Stimulated activated naive B cell treated with anti-CD40 and anti-IgM and Interleukin-4, amounts not matched to agents 10 μg/mL and 1 μg/mL and 100 μg/mL, for 72 hours (primary cell): ENCODE results near the gene DUS1L.
A peak's percentile ranks its signal among the peaks of the same experiment; 100 is the strongest.

ENCODE experiments used
- ATAC-seq, 2 donors: fragments of 150-1000 bp; cut with Tn5 transposase; replicated peaks; 2 replicates each; pipeline ENCODE4 v1.10.0; 2021; ENCODE audit warnings: moderate library complexity in 1 of 2
- DNase-seq: peaks from one replicate; pipeline ENCODE4 v3.0.0; 2021
- H3K27ac Mint-ChIP-seq: one replicate; pipeline ENCODE4 v1.8.0; 2022; ENCODE audit warnings: mild to moderate bottlenecking, mixed read lengths
- H3K27me3 Mint-ChIP-seq, 2 donors: one replicate each; pipeline ENCODE4 v1.8.0; 2022; ENCODE audit warnings: mixed read lengths in 2 of 2
- H3K36me3 Mint-ChIP-seq, 2 donors: one replicate each; pipeline ENCODE4 v1.8.0; 2022; ENCODE audit warnings: mixed read lengths in 2 of 2, mild to moderate bottlenecking in 1 of 2
- H3K4me1 Mint-ChIP-seq, 2 donors: one replicate each; pipeline ENCODE4 v1.8.0; 2022; ENCODE audit warnings: mixed read lengths in 2 of 2, mild to moderate bottlenecking in 1 of 2
- H3K4me3 Mint-ChIP-seq, 2 donors: one replicate each; pipeline ENCODE4 v1.8.0; 2022; ENCODE audit warnings: mild to moderate bottlenecking in 2 of 2, mixed read lengths in 2 of 2, moderate library complexity in 1 of 2
- H3K9me3 Mint-ChIP-seq, 2 donors: one replicate each; pipeline ENCODE4 v1.8.0; 2022; ENCODE audit warnings: mixed read lengths in 2 of 2, mild to moderate bottlenecking in 1 of 2

Gene DUS1L

GRCh38 chr17:82105882-82106687, 40.5 kb upstream of the DUS1L start:
- peaks cover 8% of the 10 kb centered on the region in 2 donors for H3K36me3 Mint-ChIP-seq
- H3K4me1 Mint-ChIP-seq: peaks cover 22 to 47% of the 10 kb centered on the region in 2 donors
- H3K4me3 Mint-ChIP-seq: peak overlapping the region; percentile 93 to 97
- ATAC-seq (peak; percentile 95 to 96), DNase-seq (peak; percentile 65)
- no peaks in the 10 kb centered on the region for H3K27me3 Mint-ChIP-seq
- peak overlapping the region; percentile 98 for H3K27ac Mint-ChIP-seq
- no peaks in the 10 kb centered on the region for H3K9me3 Mint-ChIP-seq

GRCh38 chr17:82105417-82105881, 39.8 kb upstream of the DUS1L start:
- Mint-ChIP-seq H3K27ac (peak overlapping the region; percentile 98), H3K27me3 (no peaks in the 10 kb centered on the region), H3K36me3 (peaks cover 9 to 10% of the 10 kb centered on the region in 2 donors), H3K4me3 (peak overlapping the region; percentile 93 to 97), H3K4me1 (peaks cover 22 to 53% of the 10 kb centered on the region in 2 donors), H3K9me3 (no peaks in the 10 kb centered on the region)
- ATAC-seq (no peak), DNase-seq (no peak)

DNA sequence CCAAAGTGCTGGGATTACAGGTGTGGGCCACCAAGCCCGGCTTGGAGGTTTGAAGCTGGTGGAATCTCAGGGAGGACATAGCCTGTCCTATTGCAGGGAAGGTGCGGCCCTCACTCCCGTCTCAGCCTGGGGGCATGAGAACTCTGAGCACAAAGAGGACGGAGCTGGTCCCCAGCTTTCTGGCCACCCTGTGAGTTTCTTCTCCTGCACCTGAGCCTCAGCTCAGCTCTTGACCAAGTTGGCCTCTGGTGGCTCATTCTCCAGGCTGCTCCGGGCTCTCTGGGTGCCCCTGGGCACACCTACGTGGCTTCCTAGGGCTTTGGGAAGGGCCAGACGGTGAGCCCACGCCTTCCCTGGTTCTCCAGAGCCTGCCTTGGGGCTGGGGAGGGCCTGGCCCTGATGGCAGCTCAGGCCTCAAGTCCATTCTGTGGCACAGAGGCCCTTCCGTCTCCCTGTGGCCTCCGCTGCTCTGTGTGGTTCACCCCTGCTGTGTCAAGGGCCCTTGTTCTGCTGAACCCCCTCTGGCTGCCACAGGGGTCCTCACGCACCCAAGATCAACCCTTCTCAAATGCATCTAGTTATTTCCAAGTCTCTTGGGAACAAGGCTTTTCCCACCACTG, 39.3 kb upstream of the DUS1L start:
- ATAC-seq (no peak), DNase-seq (no peak)
- H3K27ac Mint-ChIP-seq: peak overlapping the region; percentile 98
- H3K9me3 Mint-ChIP-seq: no peaks in the 10 kb centered on the region
- H3K4me3 Mint-ChIP-seq: peak overlapping the region; percentile 93 to 97
- no peaks in the 10 kb centered on the region for H3K27me3 Mint-ChIP-seq
- H3K4me1 Mint-ChIP-seq: peaks cover 25 to 59% of the 10 kb centered on the region in 2 donors
- peaks cover 9 to 10% of the 10 kb centered on the region in 2 donors for H3K36me3 Mint-ChIP-seq

DNA sequence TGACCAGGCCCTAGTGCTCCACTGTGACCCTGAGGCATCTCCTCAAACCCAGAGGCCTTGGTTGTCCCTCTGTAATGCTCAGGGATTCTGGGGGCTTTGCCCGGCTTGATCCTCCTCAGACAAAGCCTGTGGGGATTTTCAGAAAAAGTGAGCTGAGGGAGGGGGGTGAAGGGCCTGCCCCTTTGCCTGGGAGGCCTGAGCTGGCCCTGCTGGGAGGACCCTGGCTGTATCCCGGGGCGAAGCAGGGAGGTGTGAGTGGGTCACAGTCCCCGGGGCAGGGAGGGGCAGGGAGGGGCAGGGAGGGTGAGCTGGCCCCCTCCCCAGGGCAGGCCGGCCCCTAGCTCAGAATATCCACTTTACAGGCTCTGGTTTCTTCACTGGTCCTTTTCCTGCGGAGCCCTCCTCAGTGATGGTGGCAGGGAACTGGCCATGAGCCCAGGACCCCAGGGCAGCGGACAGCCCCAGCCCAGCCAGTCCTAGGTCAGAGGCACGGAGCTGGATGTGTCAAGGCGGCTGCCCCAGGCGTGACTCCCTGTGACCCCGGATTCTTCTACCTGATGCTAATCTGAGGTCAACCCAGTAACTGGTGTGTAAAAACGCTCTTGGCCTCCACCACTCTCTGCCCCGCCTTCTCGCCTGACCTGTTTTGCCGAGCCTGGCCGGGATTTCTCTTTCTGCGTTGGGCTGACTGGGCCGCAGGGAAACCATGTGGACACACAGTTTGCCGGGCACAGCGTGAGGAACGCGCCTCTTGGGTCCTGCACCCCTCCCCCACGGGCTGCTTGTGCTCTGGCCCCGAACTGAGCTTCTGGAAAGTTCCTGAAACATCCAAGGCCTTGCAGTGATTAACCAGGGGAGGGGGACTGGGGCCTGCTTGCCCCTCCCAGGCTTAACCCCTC, 38.2 kb upstream of the DUS1L start:
- peaks cover 25 to 67% of the 10 kb centered on the region in 2 donors for H3K4me1 Mint-ChIP-seq
- peak overlapping the region; percentile 33 for H3K27ac Mint-ChIP-seq
- no peak overlapping the region for H3K4me3 Mint-ChIP-seq
- DNase-seq (no peak), ATAC-seq (no peak)
- no peaks in the 10 kb centered on the region for H3K9me3 Mint-ChIP-seq
- H3K36me3 Mint-ChIP-seq: peaks cover 9 to 10% of the 10 kb centered on the region in 2 donors
- H3K27me3 Mint-ChIP-seq: no peaks in the 10 kb centered on the region

GRCh38 chr17:82101767-82102679, 36.4 kb upstream of the DUS1L start:
- peaks cover 9 to 11% of the 10 kb centered on the region in 2 donors for H3K36me3 Mint-ChIP-seq
- peaks cover 20 to 62% of the 10 kb centered on the region in 2 donors for H3K4me1 Mint-ChIP-seq
- DNase-seq: peak; percentile 1
- ATAC-seq: no peak
- no peaks in the 10 kb centered on the region for H3K9me3 Mint-ChIP-seq
- no peak overlapping the region for H3K27ac Mint-ChIP-seq
- H3K27me3 Mint-ChIP-seq: no peaks in the 10 kb centered on the region
- no peak overlapping the region for H3K4me3 Mint-ChIP-seq

GRCh38 chr17:82101301-82101715, 35.7 kb upstream of the DUS1L start:
- DNase-seq: no peak
- no peak for ATAC-seq
- Mint-ChIP-seq H3K4me3 (no peak overlapping the region), H3K4me1 (peaks cover 16 to 62% of the 10 kb centered on the region in 2 donors), H3K36me3 (peaks cover 13 to 17% of the 10 kb centered on the region in 2 donors), H3K27ac (peak overlapping the region; percentile 67), H3K27me3 (no peaks in the 10 kb centered on the region), H3K9me3 (no peaks in the 10 kb centered on the region)

DNA sequence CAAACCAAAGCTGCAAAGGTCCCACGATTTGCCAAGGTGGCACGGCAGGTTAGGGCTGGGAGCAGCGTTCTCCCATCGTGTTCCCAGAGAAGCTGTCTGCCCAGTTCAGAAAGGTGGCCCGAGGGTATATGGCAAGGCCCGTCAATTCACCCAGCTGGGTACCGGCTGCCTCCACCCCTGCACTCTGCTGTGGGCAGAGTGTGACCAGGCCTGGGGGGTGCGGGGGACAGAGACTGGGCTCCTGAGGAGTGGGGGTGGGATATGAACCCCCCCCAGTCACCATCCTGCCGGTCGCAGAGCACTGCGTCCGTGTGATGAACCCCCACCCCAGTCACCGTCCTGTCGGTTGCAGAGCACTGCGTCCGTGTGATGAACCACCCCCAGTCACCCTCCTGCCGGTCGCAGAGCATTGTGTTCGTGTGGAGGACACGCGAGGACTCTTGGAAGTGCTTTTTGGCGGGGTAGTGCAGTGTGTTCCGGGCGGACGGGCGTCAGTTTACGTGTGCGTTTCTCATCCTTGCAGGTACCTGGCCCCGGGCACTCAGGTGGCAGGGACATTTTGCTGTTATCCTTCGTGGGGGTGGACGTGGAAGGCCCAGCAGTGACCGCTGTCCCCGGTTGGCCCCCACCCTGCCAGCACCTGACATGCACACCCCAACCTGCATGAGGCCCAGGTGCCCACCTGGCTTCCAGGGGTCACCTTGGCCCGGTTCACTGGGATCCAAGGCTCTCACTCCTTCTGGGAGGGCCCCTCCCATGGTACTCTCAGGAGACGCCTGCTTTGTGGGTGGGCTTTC, 35.1 kb upstream of the DUS1L start:
- Mint-ChIP-seq H3K9me3 (no peaks in the 10 kb centered on the region), H3K4me1 (peaks cover 15 to 62% of the 10 kb centered on the region in 2 donors), H3K27me3 (no peaks in the 10 kb centered on the region), H3K4me3 (peak overlapping the region; percentile 90 to 94), H3K27ac (peak overlapping the region; percentile 67), H3K36me3 (peaks cover 19 to 22% of the 10 kb centered on the region in 2 donors)
- DNase-seq (no peak), ATAC-seq (no peak)

- peak overlapping the region; percentile 90 to 94 for H3K4me3 Mint-ChIP-seq
- DNase-seq (peak; percentile 41), ATAC-seq (peak; percentile 15 to 17)
- H3K4me1 Mint-ChIP-seq: peaks cover 6 to 49% of the 10 kb centered on the region in 2 donors
- H3K36me3 Mint-ChIP-seq: peaks cover 26 to 27% of the 10 kb centered on the region in 2 donors
- peak overlapping the region; percentile 98 for H3K27ac Mint-ChIP-seq
- no peaks in the 10 kb centered on the region for H3K27me3 Mint-ChIP-seq
- no peaks in the 10 kb centered on the region for H3K9me3 Mint-ChIP-seq
Measured at GRCh38 chr17:82098939-82099763, 33.5 kb upstream of the DUS1L start.

- peak; percentile 94 for DNase-seq
- peak within 1 kb of the TSS; percentile 86 to 94 for H3K4me3 Mint-ChIP-seq
- H3K36me3 Mint-ChIP-seq: peaks cover 28 to 29% of the 10 kb centered on the region in 2 donors
- peak within 1 kb of the TSS; percentile 87 for H3K27ac Mint-ChIP-seq
- no peaks in the 10 kb centered on the region for H3K27me3 Mint-ChIP-seq
- peaks cover 6 to 46% of the 10 kb centered on the region in 2 donors for H3K4me1 Mint-ChIP-seq
- ATAC-seq: peak; percentile 84 to 86
- no peaks in the 10 kb centered on the region for H3K9me3 Mint-ChIP-seq
Measured at GRCh38 chr17:82098169-82098938, 32.8 kb upstream of the DUS1L start, which contains the start of gene FASN. Gene FASN (minus strand): TSS chr17:82098236. CDS start chr17:82096445, 1,791 bp downstream.

DNA sequence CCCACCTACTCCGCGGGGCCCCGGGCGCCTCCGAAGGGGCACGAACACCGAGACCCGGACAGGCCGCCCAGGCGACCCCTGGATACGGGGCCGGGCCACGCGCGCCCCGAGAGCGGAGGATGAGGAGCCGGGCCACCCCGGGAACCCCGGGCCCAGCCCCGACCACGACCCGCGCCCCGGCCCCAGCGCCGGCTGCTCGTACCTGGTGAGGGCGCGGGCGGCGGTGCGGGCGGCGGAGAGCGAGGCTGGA, 32.2 kb upstream of the DUS1L start:
- Mint-ChIP-seq H3K9me3 (no peaks in the 10 kb centered on the region), H3K4me1 (peaks cover 9 to 44% of the 10 kb centered on the region in 2 donors), H3K4me3 (peak overlapping the region; percentile 86), H3K27ac (peak overlapping the region; percentile 87), H3K36me3 (peaks cover 28 to 31% of the 10 kb centered on the region in 2 donors), H3K27me3 (no peaks in the 10 kb centered on the region)
- ATAC-seq (peak in 1 of 2 donors; percentile 6), DNase-seq (no peak)

DNA sequence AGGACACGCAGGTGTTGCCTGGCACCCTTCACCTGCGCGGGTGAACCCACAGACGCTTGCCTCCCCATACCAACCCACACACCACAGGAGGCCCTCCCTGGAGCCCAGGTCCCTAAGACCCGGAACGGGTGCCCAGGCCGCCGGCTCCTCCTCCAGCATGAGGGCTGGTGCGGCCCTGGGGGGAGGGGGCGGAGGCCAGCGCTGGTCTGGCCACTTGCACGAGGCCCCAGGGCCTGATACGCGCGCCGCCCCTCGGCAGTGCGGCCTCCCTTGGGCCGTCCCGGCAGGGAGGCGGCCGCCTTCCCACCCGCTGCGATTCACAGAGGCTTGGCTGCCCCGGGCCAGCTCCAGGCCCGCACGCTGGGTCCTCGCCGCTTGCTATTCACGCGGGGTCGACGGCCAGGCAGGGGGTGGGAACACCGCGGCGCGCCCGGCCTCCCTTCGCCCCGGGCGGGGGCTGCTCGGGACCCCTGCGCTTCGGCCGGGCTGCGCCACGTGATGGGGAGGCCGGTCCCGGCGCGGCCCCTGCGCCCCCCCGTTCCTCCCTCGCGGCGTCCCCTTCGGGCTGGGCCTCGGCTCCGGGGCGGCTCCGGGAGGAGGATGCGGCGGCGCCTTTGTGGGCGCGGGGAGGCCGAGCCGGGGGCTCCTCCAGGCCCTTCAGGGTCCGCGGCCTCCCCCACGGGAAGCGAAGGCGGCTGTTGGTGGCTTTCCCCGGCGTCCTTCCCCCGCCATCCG, 31.7 kb upstream of the DUS1L start:
- Mint-ChIP-seq H3K9me3 (no peaks in the 10 kb centered on the region), H3K36me3 (peaks cover 28 to 31% of the 10 kb centered on the region in 2 donors), H3K4me3 (peak overlapping the region; percentile 86 to 87), H3K27ac (peak overlapping the region; percentile 87), H3K27me3 (no peaks in the 10 kb centered on the region), H3K4me1 (peaks cover 9 to 44% of the 10 kb centered on the region in 2 donors)
- peak; percentile 1 to 2 for ATAC-seq
- DNase-seq: peak; percentile 39
